CD4-positive, alpha-beta T cell treated with Interleukin-12 subunit alpha and Interleukin-12 subunit beta, for 1 hour (primary cell): ENCODE data around the gene MAN2A1.

ENCODE experiments used
- DNase-seq: peaks from one replicate; pipeline ENCODE4 v3.0.0-alpha.2; 2020

MAN2A1 gene

DNA sequence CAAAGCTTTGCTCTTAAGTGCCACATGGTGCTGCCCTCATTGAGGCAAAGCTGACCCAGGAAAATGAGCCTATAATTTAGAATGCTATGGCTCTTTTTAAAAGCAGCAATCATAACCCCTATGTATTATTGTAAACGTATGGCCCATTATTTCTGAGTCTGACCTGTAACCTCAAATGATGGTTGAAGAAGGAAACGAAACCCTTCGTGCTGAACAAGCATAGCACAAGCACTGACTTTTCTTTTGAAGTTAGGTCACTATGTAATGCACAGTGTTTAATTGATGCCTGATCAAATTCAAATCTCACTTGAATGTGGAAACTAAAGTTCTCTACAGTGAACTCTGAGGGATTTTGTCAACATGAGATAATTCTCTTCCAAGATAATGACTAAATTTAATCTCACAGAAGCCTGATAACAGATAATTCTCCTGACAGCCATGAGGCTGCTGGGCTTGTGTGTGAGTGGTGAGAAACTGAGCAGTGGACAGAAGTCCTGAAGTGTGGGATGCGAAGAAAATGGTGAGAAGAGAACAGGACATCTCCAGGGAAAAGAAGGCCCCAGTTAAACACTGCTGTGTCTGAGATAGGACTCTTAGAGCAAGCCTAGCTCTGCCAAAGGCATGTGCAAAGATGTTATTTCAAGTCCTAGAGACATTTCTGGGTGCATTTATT lies 226.9 kb downstream of the MAN2A1 start:
- no peak for DNase-seq
